Bronchial epithelial cell (primary cell): ENCODE results near the gene RAD51B. TPM values are rescaled to one million over a fixed set of nuclear protein-coding genes. Genes with fewer than 3 reads are reported as not detected.

ENCODE experiments used
- DNase-seq: peaks from one replicate; pipeline ENCODE4 v3.0.0-alpha.2; 2010; ENCODE audit warnings: low read depth
- FAIRE-seq: peaks from 2 replicates; lab custom pipeline; 2011; peaks lifted over from hg19 to GRCh38; lab: Jason Lieb, UNC
- H3K27me3 ChIP-seq: 2 replicates; pipeline ENCODE4 v1.5.1; 2011; ENCODE audit warnings: low read length; ENCODE audit not compliant: control insufficient read depth, insufficient read depth
- H3K36me3 ChIP-seq: 2 replicates; pipeline ENCODE4 v1.5.1; 2011; ENCODE audit warnings: low read length; ENCODE audit not compliant: control insufficient read depth, insufficient read depth
- H3K4me3 ChIP-seq: 2 replicates; pipeline ENCODE4 v1.5.1; 2011; ENCODE audit warnings: mild to moderate bottlenecking, low read depth, low read length, control low read depth
- CTCF ChIP-seq: IDR thresholded peaks from 2 replicates; pipeline ENCODE4 v1.5.1; 2011; ENCODE audit warnings: mild to moderate bottlenecking, moderate library complexity, low read length, control low read depth, inconsistent platforms; ENCODE audit not compliant: insufficient read depth, severe bottlenecking
- total RNA-seq: library from RNA; depleted of rRNA; stranded (reverse); fragments of >200 nt; gene quantifications from 2 replicates; pipeline ENCODE4 v1.2.1, GENCODE V29; 2014

RAD51B gene
- total RNA-seq, 1 donor from 2014 or later, result 12.1 TPM

GRCh38 chr14:68222154-68222553, 402.6 kb downstream of the RAD51B start:
- no peak for TF ChIP-seq CTCF
- Histone ChIP-seq H3K27me3 (no peaks in the 10 kb centered on the region), H3K4me3 (no peak overlapping the region), H3K36me3 (no peaks in the 10 kb centered on the region)
- no peak for FAIRE-seq
- DNase-seq, result no peak

- TF ChIP-seq CTCF, result no peak
- DNase-seq, result no peak
- no peak overlapping the region for H3K4me3 ChIP-seq
- no peaks in the 10 kb centered on the region for H3K36me3 ChIP-seq
- FAIRE-seq, result no peak
- no peaks in the 10 kb centered on the region for H3K27me3 ChIP-seq
Observed at GRCh38 chr14:68222726-68223125, 403.1 kb downstream of the RAD51B start.

GRCh38 chr14:68223631-68224030, 404.1 kb downstream of the RAD51B start:
- Histone ChIP-seq H3K27me3 (no peaks in the 10 kb centered on the region), H3K4me3 (no peak overlapping the region), H3K36me3 (no peaks in the 10 kb centered on the region)
- no peak for TF ChIP-seq CTCF
- no peak for DNase-seq
- FAIRE-seq, result peak; percentile 18

- H3K27me3 ChIP-seq, result no peaks in the 10 kb centered on the region
- H3K36me3 ChIP-seq, result no peaks in the 10 kb centered on the region
- FAIRE-seq (no peak), DNase-seq (no peak)
- H3K4me3 ChIP-seq, result no peak overlapping the region
- no peak for TF ChIP-seq CTCF
Observed at GRCh38 chr14:68225321-68225720, 405.7 kb downstream of the RAD51B start.

- DNase-seq (no peak), FAIRE-seq (no peak)
- H3K4me3 ChIP-seq, result no peak overlapping the region
- no peaks in the 10 kb centered on the region for H3K27me3 ChIP-seq
- no peaks in the 10 kb centered on the region for H3K36me3 ChIP-seq
- TF ChIP-seq CTCF, result no peak
Observed at GRCh38 chr14:68226523-68226922, 406.9 kb downstream of the RAD51B start.

GRCh38 chr14:68228656-68229055, 409.1 kb downstream of the RAD51B start:
- H3K4me3 ChIP-seq, result no peak overlapping the region
- H3K27me3 ChIP-seq, result no peaks in the 10 kb centered on the region
- no peak for FAIRE-seq
- H3K36me3 ChIP-seq, result no peaks in the 10 kb centered on the region
- no peak for DNase-seq
- TF ChIP-seq CTCF, result no peak
